ENCODE results near the gene PLEKHG3.

DNA sequence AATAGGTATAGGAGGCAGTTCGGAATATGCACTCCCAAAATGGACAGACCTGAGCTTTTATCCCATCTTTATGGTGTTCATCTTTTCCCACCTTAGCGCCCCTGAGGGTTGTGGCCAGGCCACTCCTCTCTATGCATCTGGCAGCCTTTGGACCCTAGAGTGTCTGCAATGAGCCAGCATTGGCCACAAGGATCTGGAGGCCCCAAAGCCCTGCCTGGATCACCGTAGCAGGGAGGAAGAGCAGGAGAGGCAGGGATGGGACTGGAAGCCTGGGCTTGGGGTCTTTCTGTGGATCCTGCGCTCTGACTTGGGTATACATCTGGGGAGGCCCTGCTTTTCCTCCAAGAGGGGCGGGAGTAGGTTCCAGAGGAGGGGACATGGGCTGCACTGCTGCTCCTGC is 52.5 kb downstream of the PLEKHG3 start:
- TF ChIP-seq POLR2AphosphoS5 (IDR thresholded peaks at IDR 0.05; ENCODE audit: borderline replicate concordance, low read depth, low read length) = no peak
- TF ChIP-seq EZH2 (IDR thresholded peaks at IDR 0.05) = no peak

Measured in SK-N-MC (cell line).